BE2C (cell line): Measurements from ENCODE around the gene HEMGN.

Source experiments
- DNase-seq: peaks from one replicate; pipeline ENCODE4 v3.0.0-alpha.2; 2020
- H3K27me3 ChIP-seq: fragments of 250-450 bp; sonication (Bioruptor Pico); 2 replicates; pipeline ENCODE4 v1.5.1; 2020; ENCODE audit warnings: mild to moderate bottlenecking
- H3K36me3 ChIP-seq: fragments of 250-450 bp; sonication (Bioruptor Pico); 2 replicates; pipeline ENCODE4 v1.5.1; 2020; ENCODE audit warnings: mild to moderate bottlenecking
- H3K4me1 ChIP-seq: fragments of 250-450 bp; sonication (Bioruptor Pico); 2 replicates; pipeline ENCODE4 v1.5.1; 2020
- H3K4me3 ChIP-seq: 2 replicates; pipeline ENCODE4 v1.5.1; 2011; ENCODE audit warnings: low read depth, low read length
- H3K9me3 ChIP-seq: fragments of 250-450 bp; sonication (Bioruptor Pico); 2 replicates; pipeline ENCODE4 v1.5.1; 2020
- CTCF ChIP-seq: IDR thresholded peaks from 2 replicates; pipeline ENCODE4 v1.5.1; 2012; ENCODE audit warnings: mild to moderate bottlenecking, low read depth, low read length

Gene HEMGN

GRCh38 chr9:97982683-97983588, 45.0 kb upstream of the HEMGN start, which contains the start of gene ANP32B:
ANP32B (plus strand) TSS chr9:97983341; CDS start chr9:97983556, 215 bp downstream.
- DNase-seq = peak; percentile 95
- Histone ChIP-seq H3K36me3 (peaks cover 27% of the 10 kb centered on the region), H3K9me3 (no peaks in the 10 kb centered on the region), H3K4me1 (peaks cover 12% of the 10 kb centered on the region; the same call in 1 of the 2 replicates), H3K27me3 (no peaks in the 10 kb centered on the region), H3K4me3 (peak within 1 kb of the TSS; percentile 75)
- peak; percentile 61 for TF ChIP-seq CTCF

GRCh38 chr9:97981846-97982682, 44.1 kb upstream of the HEMGN start:
- no peaks in the 10 kb centered on the region for H3K27me3 ChIP-seq
- peak overlapping the region; percentile 75 for H3K4me3 ChIP-seq
- no peak for DNase-seq
- no peak for TF ChIP-seq CTCF
- H3K4me1 ChIP-seq = peaks cover 12% of the 10 kb centered on the region; the same call in 1 of the 2 replicates
- H3K36me3 ChIP-seq = peaks cover 27% of the 10 kb centered on the region
- no peaks in the 10 kb centered on the region for H3K9me3 ChIP-seq

GRCh38 chr9:97980918-97981845, 43.2 kb upstream of the HEMGN start:
- Histone ChIP-seq H3K27me3 (no peaks in the 10 kb centered on the region), H3K9me3 (no peaks in the 10 kb centered on the region), H3K4me1 (peaks cover 12% of the 10 kb centered on the region; the same call in 1 of the 2 replicates), H3K4me3 (no peak overlapping the region), H3K36me3 (peaks cover 24% of the 10 kb centered on the region)
- no peak for TF ChIP-seq CTCF
- peak; percentile 53 for DNase-seq

GRCh38 chr9:97980479-97980803, 42.5 kb upstream of the HEMGN start:
- H3K4me3 ChIP-seq = no peak overlapping the region
- no peak for TF ChIP-seq CTCF
- H3K9me3 ChIP-seq = no peaks in the 10 kb centered on the region
- H3K36me3 ChIP-seq = peaks cover 19% of the 10 kb centered on the region
- DNase-seq = no peak
- peaks cover 12% of the 10 kb centered on the region; the same call in 1 of the 2 replicates for H3K4me1 ChIP-seq
- no peaks in the 10 kb centered on the region for H3K27me3 ChIP-seq

GRCh38 chr9:97979788-97980478, 42.0 kb upstream of the HEMGN start:
- Histone ChIP-seq H3K4me3 (no peak overlapping the region), H3K36me3 (peaks cover 14% of the 10 kb centered on the region), H3K9me3 (no peaks in the 10 kb centered on the region), H3K4me1 (peaks cover 12% of the 10 kb centered on the region; the same call in 1 of the 2 replicates), H3K27me3 (no peaks in the 10 kb centered on the region)
- no peak for DNase-seq
- no peak for TF ChIP-seq CTCF
